Fibroblast of lung (primary cell): ENCODE data around the gene SERPINB13. TPM values are rescaled to one million over a fixed set of nuclear protein-coding genes. Genes with fewer than 3 reads are reported as not detected.

Source experiments
- DNase-seq, 2 donors: peaks; one replicate each; pipeline versions ENCODE4 v3.0.0 to v3.0.0-alpha.2; 2010; ENCODE audit warnings: low read depth in 2 of 2
- H2AFZ ChIP-seq: 2 replicates; pipeline ENCODE4 v1.5.1; 2012; ENCODE audit warnings: low read length, control low read depth, inconsistent platforms
- H3K27ac ChIP-seq: 2 replicates; pipeline ENCODE4 v1.5.1; 2011; ENCODE audit warnings: low read length, control low read depth; ENCODE audit not compliant: insufficient read depth
- H3K27me3 ChIP-seq: 2 replicates; pipeline ENCODE4 v1.5.1; 2011; ENCODE audit warnings: mild to moderate bottlenecking, low read length; ENCODE audit not compliant: control insufficient read depth, insufficient read depth
- H3K36me3 ChIP-seq: 2 replicates; pipeline ENCODE4 v1.5.1; 2011; ENCODE audit warnings: low read length; ENCODE audit not compliant: control insufficient read depth, insufficient read depth
- H3K4me1 ChIP-seq: 2 replicates; pipeline ENCODE4 v1.5.1; 2011; ENCODE audit warnings: low read length; ENCODE audit not compliant: control insufficient read depth, insufficient read depth; ENCODE audit errors: extremely low read depth
- H3K4me2 ChIP-seq: 2 replicates; pipeline ENCODE4 v1.5.1; 2011; ENCODE audit warnings: low read length, control low read depth; ENCODE audit not compliant: insufficient read depth; ENCODE audit errors: extremely low read depth
- H3K4me3 ChIP-seq, 4 experiments: fragments of 200-600 bp in 1 of 4; sonication (generic) in 1 of 4; replicated peaks in 1 of 4; 2 replicates each; pipeline ENCODE4 v1.5.1; 2011 to 2016; ENCODE audit warnings: low read length in 4 of 4, low read depth in 3 of 4, mild to moderate bottlenecking in 3 of 4, control low read depth in 2 of 4, inconsistent platforms in 1 of 4, mixed read lengths in 1 of 4; ENCODE audit not compliant: insufficient read depth in 1 of 4; ENCODE audit errors: control extremely low read depth in 1 of 4
- H3K79me2 ChIP-seq: 2 replicates; pipeline ENCODE4 v1.5.1; 2012; ENCODE audit warnings: mild to moderate bottlenecking, low read length, inconsistent platforms; ENCODE audit not compliant: control insufficient read depth, insufficient read depth
- H3K9ac ChIP-seq: 2 replicates; pipeline ENCODE4 v1.5.1; 2011; ENCODE audit warnings: mild to moderate bottlenecking, low read length, control low read depth; ENCODE audit not compliant: insufficient read depth
- H3K9me3 ChIP-seq: 2 replicates; pipeline ENCODE4 v1.5.1; 2012; ENCODE audit warnings: low read depth, low read length; ENCODE audit not compliant: control insufficient read depth, insufficient read depth
- H4K20me1 ChIP-seq: 2 replicates; pipeline ENCODE4 v1.5.1; 2011; ENCODE audit warnings: low read length; ENCODE audit not compliant: control insufficient read depth, insufficient read depth; ENCODE audit errors: extremely low read depth
- EZH2 ChIP-seq: IDR thresholded peaks from 2 replicates; pipeline ENCODE4 v1.5.1; 2012; ENCODE audit warnings: low read length, control low read depth, mild to moderate bottlenecking; ENCODE audit errors: missing control alignments
- polyA plus RNA-seq, 2 donors: library from polyadenylated mRNA; depleted of rRNA in 1 of 2; stranded (reverse) in 1 of 2; unstranded in 1 of 2; fragments of >200 nt; gene quantifications; 2 replicates each; pipeline ENCODE4 v1.2.1, GENCODE V29; 2011 to 2012; ENCODE audit warnings: missing spikeins in 1 of 2
- total RNA-seq: library from RNA; depleted of rRNA; stranded (reverse); fragments of >200 nt; gene quantifications from 2 replicates; pipeline ENCODE4 v1.2.1, GENCODE V29; 2014
- TF ChIP-seq, protein P1 (sequence below), 2 donors: IDR thresholded peaks in 1 of 2; conservative IDR thresholded peaks in 1 of 2; 1 replicate in 1 of 2; 2 replicates in 1 of 2; pipeline ENCODE4 v1.5.1; 2011 to 2012; ENCODE audit warnings: low read length in 2 of 2, control low read depth in 1 of 2, inconsistent platforms in 1 of 2, low read depth in 1 of 2, mild to moderate bottlenecking in 1 of 2

Gene SERPINB13
- total and polyA plus RNA-seq, 2 donors (not counting 1 experiment from before 2014, with no cell fraction given): not detected

DNA sequence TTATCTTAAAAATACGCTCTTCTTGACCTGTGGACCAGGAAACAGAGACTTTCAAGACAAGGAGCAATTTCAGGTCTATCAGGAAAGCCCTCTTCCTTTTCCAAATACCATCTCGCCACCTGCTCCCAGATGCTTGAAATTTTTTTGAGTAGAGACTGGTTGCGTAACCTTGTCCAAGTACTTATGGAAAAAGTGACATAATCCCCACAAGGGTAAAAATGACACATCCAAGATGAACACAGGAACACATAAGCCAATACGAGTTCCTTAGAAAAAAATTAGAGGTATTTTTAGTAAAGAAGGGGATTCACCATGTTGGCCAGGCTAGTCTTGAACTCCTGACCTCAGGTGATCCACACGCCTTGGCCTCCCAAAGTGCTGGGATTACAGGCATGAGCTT, 1.8 kb downstream of the SERPINB13 start:
- no peak for DNase-seq
- H3K4me2 ChIP-seq: no peak overlapping the region
- H3K79me2 ChIP-seq: no peaks in the 10 kb centered on the region
- H3K27me3 ChIP-seq: no peaks in the 10 kb centered on the region
- no peaks in the 10 kb centered on the region for H3K36me3 ChIP-seq
- H3K4me1 ChIP-seq: no peaks in the 10 kb centered on the region
- no peak overlapping the region for H3K4me3 ChIP-seq
- H2AFZ ChIP-seq: no peak overlapping the region
- TF ChIP-seq EZH2: no peak
- TF ChIP-seq, protein P1, sequence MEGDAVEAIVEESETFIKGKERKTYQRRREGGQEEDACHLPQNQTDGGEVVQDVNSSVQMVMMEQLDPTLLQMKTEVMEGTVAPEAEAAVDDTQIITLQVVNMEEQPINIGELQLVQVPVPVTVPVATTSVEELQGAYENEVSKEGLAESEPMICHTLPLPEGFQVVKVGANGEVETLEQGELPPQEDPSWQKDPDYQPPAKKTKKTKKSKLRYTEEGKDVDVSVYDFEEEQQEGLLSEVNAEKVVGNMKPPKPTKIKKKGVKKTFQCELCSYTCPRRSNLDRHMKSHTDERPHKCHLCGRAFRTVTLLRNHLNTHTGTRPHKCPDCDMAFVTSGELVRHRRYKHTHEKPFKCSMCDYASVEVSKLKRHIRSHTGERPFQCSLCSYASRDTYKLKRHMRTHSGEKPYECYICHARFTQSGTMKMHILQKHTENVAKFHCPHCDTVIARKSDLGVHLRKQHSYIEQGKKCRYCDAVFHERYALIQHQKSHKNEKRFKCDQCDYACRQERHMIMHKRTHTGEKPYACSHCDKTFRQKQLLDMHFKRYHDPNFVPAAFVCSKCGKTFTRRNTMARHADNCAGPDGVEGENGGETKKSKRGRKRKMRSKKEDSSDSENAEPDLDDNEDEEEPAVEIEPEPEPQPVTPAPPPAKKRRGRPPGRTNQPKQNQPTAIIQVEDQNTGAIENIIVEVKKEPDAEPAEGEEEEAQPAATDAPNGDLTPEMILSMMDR (conservative IDR thresholded peaks at IDR 0.05 in 1 of 2, IDR thresholded peaks at IDR 0.05 in 1 of 2; ENCODE audit: low read depth in 1 of 2, low read length in 2 of 2): no peak
- H3K9ac ChIP-seq: no peak overlapping the region
- no peaks in the 10 kb centered on the region for H3K9me3 ChIP-seq
- H4K20me1 ChIP-seq: no peaks in the 10 kb centered on the region
- no peak overlapping the region for H3K27ac ChIP-seq

DNA sequence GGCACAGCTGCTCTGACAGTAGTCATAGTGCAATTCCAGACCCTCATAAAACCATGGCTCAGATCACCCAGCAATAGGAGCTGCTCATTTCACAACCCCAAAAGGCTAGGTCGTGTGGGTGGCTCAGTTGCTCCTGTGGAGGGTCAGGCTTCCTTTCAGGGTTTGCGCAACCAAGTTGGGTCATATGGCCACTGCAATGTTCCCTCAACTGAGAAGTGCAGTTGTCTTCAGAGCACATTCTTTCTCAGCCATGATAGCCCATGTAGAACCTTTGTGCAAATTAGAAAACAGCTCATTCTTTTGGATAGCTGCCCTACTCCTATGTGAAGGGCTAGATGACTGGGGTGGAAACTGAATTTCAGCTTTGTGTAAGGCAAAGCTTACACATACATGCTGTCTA, 3.2 kb downstream of the SERPINB13 start:
- H3K27ac ChIP-seq: no peak overlapping the region
- no peaks in the 10 kb centered on the region for H3K4me1 ChIP-seq
- no peaks in the 10 kb centered on the region for H4K20me1 ChIP-seq
- TF ChIP-seq, protein P1 (conservative IDR thresholded peaks at IDR 0.05 in 1 of 2, IDR thresholded peaks at IDR 0.05 in 1 of 2; ENCODE audit: low read depth in 1 of 2, low read length in 2 of 2): no peak
- no peak for DNase-seq
- H3K9ac ChIP-seq: no peak overlapping the region
- no peak overlapping the region for H3K4me3 ChIP-seq
- no peak overlapping the region for H2AFZ ChIP-seq
- H3K27me3 ChIP-seq: no peaks in the 10 kb centered on the region
- H3K36me3 ChIP-seq: no peaks in the 10 kb centered on the region
- no peak overlapping the region for H3K4me2 ChIP-seq
- no peaks in the 10 kb centered on the region for H3K79me2 ChIP-seq
- H3K9me3 ChIP-seq: no peaks in the 10 kb centered on the region

DNA sequence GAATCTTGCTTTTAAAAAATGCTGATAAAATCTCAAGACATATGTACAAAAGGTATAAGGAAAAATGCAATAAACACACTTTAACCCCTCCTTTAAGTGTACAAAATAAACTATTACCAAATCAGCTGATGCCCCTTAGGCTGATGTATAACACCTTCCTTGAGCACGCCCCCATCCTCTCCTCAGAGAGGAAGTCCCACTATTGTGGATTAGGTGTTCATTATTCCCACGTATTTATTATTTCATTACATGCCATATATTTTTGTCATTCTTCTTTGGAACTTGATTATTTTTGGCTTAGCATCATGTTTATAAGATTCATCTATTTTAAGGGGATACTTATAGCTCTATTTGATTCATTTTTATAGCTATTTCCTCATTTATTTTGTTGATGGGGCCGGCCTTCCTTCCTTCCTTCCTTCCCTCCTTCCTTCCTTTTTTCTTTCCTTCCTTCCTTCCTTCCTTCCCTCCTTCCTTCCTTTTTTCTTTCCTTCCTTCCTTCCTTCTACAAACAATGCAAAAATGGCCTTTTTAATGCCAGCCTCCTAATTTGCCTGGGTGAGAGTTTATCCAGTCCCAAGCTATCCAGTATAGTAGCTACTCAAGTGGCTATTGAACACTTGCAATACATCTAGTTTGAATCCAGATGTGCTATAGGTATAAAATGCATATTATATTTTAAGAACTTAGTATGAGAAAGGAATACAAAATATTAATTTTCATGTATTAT, 4.0 kb downstream of the SERPINB13 start:
- H3K79me2 ChIP-seq: no peaks in the 10 kb centered on the region
- no peaks in the 10 kb centered on the region for H3K36me3 ChIP-seq
- no peak overlapping the region for H2AFZ ChIP-seq
- H3K9me3 ChIP-seq: no peaks in the 10 kb centered on the region
- H3K4me2 ChIP-seq: no peak overlapping the region
- DNase-seq: no peak
- H3K9ac ChIP-seq: no peak overlapping the region
- no peaks in the 10 kb centered on the region for H3K27me3 ChIP-seq
- no peak for TF ChIP-seq EZH2
- TF ChIP-seq, protein P1 (conservative IDR thresholded peaks at IDR 0.05 in 1 of 2, IDR thresholded peaks at IDR 0.05 in 1 of 2; ENCODE audit: low read depth in 1 of 2, low read length in 2 of 2): no peak
- no peaks in the 10 kb centered on the region for H3K4me1 ChIP-seq
- no peaks in the 10 kb centered on the region for H4K20me1 ChIP-seq
- H3K27ac ChIP-seq: no peak overlapping the region
- no peak overlapping the region for H3K4me3 ChIP-seq
